ENCODE data around the gene CEACAM8. TPM values are rescaled to one million over a fixed set of nuclear protein-coding genes. Genes with fewer than 3 reads are reported as not detected.

CEACAM8 gene
- total RNA-seq, 1 donor: not detected

GRCh38 chr19:42573642-42574041, 21.1 kb downstream of the CEACAM8 start:
- no peak overlapping the region for H3K4me3 ChIP-seq (ENCODE audit: low read depth, low read length)
- TF ChIP-seq CTCF (IDR thresholded peaks at IDR 0.05; ENCODE audit: insufficient read depth, low read length): no peak
- no peak for DNase-seq (ENCODE audit: low read depth)

GRCh38 chr19:42571116-42571515, 23.6 kb downstream of the CEACAM8 start:
- TF ChIP-seq CTCF (IDR thresholded peaks at IDR 0.05; ENCODE audit: insufficient read depth, low read length): no peak
- no peak overlapping the region for H3K4me3 ChIP-seq (ENCODE audit: low read depth, low read length)
- no peak for DNase-seq (ENCODE audit: low read depth)

GRCh38 chr19:42569193-42569592, 25.5 kb downstream of the CEACAM8 start:
- TF ChIP-seq CTCF (IDR thresholded peaks at IDR 0.05; ENCODE audit: insufficient read depth, low read length): no peak
- H3K4me3 ChIP-seq (ENCODE audit: low read depth, low read length): no peak overlapping the region
- no peak for DNase-seq (ENCODE audit: low read depth)

GRCh38 chr19:42568006-42568405, 26.7 kb downstream of the CEACAM8 start:
- no peak for TF ChIP-seq CTCF (IDR thresholded peaks at IDR 0.05; ENCODE audit: insufficient read depth, low read length)
- no peak for DNase-seq (ENCODE audit: low read depth)
- H3K4me3 ChIP-seq (ENCODE audit: low read depth, low read length): no peak overlapping the region

- DNase-seq (ENCODE audit: low read depth): no peak
- H3K4me3 ChIP-seq (ENCODE audit: low read depth, low read length): no peak overlapping the region
- TF ChIP-seq CTCF (IDR thresholded peaks at IDR 0.05; ENCODE audit: insufficient read depth, low read length): no peak
These were observed 27.2 kb downstream of the CEACAM8 start for GRCh38 chr19:42567567-42567966.

- DNase-seq (ENCODE audit: low read depth): peak; percentile 48
- H3K4me3 ChIP-seq (ENCODE audit: low read depth, low read length): no peak overlapping the region
- TF ChIP-seq CTCF (IDR thresholded peaks at IDR 0.05; ENCODE audit: insufficient read depth, low read length): peak; percentile 75
These were observed 31.1 kb downstream of the CEACAM8 start for GRCh38 chr19:42563352-42564210.

Measured in fibroblast of the aortic adventitia (primary cell).